Stimulated activated CD4-positive, alpha-beta T cell treated with anti-CD3 and anti-CD28 coated beads, Interleukin-12 subunit alpha, Interleukin-12 subunit beta, amount 100 ng/mL, for 24 hours (primary cell): ENCODE measurements around the gene PPP2R2D.

Experiments used
- DNase-seq, 2 experiments: peaks; one replicate each; pipeline ENCODE4 v3.0.0-alpha.2; 2020; ENCODE audit warnings: low read depth in 2 of 2

The PPP2R2D gene

DNA sequence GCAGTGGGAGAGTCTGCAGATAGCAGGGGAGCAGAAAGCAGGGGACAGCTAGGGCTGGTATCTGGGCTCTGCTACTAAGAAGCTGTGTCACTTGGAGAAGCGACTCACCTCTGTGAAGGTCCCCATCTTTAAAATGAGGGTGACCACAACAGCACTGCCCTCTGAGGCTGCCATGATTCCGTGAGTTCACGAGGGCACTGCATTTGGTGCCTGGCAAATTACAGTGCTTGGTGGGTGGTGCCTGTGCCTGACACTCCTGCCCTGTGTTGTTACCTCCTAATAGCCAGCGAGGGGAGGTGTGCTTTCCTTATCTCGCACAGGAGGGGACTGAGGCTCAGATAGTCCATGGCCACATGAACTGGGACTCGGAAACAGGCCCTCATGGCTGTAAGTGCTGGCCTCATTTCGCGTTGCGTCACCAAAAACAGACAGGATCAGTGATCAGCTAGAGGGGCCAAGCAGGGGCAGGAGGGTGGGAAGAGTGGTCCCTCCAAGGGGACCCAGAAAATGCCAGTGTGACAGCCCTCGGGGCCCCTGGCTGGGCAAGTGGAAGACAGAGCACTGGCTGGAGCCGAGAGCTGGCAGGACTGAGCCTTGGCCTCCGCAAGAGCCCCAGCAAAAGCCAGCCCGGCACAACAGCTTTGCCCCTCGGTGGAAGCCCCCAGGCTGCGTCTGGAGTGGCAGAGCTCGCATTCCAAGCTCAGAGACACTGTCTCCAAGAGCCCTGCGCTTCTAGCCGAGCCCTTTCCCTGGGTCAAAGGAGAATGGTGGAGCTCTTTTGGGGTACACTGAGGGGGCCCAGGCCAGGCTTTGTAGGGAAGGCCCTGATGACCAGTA, 98.3 kb downstream of the PPP2R2D start:
- no peak for DNase-seq

DNA sequence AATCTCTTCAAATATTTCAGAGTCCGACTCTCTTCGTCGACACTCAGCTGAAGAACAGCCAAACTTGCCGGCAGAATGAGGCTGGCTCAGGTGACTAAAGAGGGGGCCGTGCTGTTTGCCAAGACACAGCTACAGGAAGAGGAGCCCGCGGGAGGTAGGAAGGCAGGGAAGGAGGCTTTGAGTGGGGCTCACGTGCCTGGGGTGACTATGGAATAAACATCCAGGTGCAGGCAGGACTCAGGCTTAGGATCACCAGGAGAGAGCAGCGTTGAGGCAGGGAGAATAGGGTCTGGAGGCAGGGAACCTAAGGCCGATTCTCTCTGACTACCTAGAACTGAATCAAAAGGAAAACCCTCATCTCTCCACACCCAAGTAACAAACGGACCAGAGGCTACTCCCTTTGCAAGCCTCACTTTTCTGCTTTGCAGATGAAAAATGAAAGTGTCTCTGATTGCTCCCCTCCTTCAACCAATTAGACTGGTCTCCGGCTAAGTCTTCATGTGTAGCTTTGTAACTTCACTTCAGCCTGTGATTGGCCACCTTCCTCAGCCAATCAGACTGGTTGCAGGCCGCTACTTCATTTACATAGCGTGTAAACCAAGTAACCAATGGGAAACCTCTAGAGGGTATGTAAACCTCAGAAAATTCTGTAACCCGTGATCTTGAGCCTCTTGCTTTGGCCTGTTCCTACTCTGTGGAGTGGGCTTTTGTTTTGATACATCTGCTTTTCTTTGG, 100.6 kb downstream of the PPP2R2D start:
- DNase-seq = no peak

DNA sequence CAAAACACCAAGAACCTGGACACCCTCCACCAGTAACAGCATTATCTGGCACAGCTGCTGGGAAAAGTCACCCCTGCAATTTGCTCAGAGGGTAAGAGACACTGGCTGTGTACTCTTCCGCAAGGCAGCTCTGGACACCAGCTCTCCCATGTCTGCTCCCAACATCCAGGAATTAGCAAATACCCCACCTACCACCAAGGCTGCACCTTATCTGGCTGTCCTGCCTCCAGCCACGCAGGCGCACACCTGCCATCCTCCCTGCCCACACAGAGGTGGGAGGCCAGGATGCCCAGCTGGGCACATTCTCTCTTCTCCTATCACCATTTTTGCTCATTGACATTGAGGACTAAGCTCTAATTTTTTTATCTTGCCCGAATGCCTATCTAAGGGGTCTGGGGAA, 101.2 kb downstream of the PPP2R2D start:
- DNase-seq = no peak

DNA sequence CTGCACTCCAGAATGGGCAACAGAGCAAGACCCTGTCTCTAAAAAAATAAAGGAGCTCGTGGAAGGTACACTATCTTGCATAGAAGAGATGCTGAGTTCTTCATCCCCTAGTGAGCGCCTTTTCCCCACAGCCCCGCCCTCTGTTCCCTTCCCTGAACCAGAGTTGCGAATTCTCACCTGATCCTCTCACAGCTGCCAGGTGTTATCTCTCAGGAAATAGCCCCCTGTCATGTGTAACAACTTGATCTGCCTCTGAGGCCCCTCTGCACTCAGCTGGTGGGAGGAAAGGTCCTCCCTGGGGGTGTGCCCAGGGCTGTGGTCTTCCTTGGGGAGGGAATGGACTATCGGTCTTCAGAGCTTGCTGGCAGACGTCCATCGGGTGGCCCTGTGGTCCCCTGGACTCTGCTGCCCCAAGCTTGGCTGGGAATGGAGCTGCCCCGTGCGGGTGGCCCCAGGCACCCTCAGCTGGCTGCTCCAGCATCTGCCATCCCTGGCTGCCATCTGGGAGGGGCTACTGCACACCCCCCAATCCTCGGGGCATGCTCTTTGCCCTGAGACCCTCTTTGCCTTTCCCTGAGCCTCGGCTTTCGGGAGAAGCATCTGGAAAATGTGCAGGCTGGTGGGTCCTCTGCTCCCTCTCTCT, 102.6 kb downstream of the PPP2R2D start:
- no peak for DNase-seq

DNA sequence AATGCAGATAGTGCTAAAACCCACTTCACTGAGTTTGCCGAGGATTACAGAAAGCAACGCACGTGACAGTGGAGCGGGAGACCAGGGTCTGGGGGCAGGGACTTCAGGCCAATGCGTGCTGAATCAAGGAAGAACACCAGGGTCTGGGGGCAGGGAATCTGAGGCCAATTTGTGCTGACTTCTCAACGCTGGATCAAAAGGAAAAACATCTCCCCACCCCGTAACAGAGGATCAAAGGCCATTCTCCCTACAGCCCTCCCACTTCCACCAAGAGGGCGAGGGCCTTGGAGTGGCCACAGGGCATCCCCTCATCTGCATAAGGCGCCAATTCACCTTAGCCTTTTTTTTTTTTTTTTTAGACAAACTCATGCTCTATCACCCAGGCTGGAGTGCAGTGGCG, 103.2 kb downstream of the PPP2R2D start:
- no peak for DNase-seq

DNA sequence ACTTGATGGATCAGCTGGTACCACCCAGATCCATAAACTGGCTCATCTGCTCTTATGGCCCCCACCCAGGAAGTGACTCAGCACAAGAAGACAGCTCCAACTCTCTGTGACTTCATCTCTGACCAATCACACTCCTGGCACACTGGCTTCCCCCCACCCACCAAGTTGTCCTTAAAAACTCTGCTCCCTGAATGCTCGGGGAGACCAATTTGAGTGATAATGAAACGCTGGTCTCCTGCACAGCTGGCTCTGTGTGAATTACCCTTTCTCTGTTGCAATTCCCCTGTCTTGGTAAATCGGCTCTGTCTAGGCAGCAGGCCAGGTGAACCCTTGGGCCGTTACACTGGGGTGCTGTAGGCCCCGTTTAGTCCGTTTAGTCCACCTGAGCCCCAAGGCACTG, 104.3 kb downstream of the PPP2R2D start:
- no peak for DNase-seq

DNA sequence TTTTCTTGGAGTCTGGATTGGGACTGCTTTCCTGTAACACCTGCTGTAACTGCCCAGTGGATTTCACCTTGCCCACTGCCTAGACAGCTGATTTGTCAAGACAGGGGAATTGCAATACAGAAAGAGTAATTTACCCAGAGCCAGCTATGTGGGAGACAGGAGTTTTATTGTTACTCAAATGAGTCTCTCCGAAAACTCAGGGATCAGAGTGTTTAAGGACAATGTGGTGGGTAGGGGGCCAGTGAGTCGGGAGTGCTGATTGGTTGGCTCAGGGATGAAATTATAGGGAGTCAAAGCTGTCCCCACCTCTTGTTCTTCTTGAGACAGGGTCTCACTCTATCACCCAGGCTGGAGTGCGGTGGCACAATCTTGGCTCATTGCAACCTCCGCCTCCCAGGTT, 106.2 kb downstream of the PPP2R2D start:
- no peak for DNase-seq

DNA sequence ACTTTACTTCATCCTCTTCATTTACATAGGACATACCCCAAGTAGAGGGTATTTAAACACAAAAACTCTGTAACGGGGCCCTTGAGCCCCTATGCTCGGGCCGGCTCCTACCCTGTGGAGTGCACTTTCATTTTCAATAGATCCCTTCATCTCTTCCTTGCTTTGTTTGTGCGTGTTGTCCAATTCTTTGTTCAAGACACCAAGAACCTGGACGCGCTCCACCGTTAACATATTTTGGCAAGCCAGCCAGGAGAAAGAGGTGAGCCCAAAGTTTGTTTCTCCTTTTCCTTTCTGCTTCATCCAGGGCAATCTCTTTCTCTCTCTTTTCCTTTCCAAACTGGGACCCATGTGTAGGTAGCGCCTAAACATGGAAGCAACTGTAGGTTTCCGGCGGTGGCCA, 106.9 kb downstream of the PPP2R2D start:
- no peak for DNase-seq
